Stimulated activated CD4-positive, alpha-beta T cell treated with anti-CD3 and anti-CD28 coated beads, Interleukin-12 subunit alpha, Interleukin-12 subunit beta, amount 100 ng/mL, for 4 hours (primary cell): ENCODE measurements around the gene AP1AR.
A peak's percentile ranks its signal among the peaks of the same experiment; 100 is the strongest.

Experiments
- DNase-seq: peaks from one replicate; pipeline ENCODE4 v3.0.0-alpha.2; 2020

The AP1AR gene

DNA sequence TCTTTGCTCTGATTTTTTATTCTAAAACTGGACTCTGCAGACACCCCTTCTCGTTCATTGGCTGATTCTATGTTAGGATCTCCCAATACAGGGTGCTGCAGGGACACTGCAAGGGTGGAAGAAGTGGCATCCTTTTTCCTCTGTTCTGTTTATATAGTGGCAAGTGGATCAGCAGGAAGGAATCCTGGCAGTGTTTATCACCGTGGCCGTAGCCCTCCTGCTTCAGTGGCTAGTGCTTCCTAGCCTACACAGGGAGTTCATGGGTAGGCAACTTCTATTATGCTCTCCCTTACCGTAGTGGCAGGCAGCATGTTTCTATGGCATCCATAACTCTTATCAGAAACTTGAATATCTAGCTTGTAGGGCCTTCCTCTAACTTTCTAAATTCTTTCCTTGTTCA lies 6.4 kb upstream of the AP1AR start:
- DNase-seq: no peak

GRCh38 chr4:112230879-112231778 lies 458 bp upstream of the AP1AR start:
- peak; percentile 96 for DNase-seq

DNA sequence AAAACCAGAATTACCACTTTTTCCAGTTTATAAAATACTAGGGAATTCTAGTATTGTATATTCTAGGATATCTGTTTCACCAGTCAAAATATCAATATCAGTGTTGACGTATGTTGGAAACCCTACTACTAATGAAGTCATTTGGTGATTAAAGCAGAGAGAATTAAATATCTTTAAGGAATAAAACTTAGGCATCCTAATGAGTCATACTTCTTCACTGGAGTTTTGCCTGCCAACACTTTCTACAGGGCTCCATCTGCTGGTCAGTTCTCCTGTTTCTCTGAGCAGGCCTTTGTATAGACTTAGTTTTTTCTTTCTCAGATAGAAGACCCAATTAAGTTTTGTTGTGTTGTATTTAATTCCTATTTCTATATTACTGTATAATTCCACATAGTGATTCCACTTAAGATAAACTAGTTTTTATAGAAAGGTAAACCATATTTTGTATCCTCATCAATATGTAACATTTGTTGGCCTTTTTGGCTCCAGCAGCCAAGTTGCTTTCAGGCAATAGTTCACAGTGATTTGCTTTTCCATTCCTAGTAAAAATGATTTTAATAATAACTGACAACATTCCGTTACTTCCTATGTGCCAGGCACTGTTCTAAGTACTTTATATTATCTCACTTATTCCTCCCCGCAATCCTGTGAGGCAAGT lies 3.5 kb downstream of the AP1AR start:
- peak; percentile 23 for DNase-seq

DNA sequence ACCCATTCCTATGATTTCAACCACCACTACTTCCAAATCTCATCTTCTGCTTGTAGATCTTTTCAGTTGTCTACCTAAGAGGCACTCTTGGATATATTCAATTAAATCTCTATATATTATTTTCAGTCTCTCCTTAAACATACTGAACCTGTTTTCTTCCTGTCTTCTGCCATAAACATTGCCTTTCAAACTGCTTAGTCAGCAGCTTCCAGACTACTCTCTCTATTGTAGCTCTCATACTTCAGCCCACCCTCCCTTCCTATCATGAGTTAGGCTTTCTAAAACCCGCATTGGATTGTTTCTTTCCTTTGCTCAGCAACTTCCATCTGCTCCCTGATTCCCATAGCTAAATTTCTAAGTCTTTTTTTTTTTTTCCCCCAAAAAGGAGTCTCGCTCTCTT lies 4.5 kb downstream of the AP1AR start:
- no peak for DNase-seq

- no peak for DNase-seq
These were observed 7.2 kb downstream of the AP1AR start for GRCh38 chr4:112238833-112239232.

DNA sequence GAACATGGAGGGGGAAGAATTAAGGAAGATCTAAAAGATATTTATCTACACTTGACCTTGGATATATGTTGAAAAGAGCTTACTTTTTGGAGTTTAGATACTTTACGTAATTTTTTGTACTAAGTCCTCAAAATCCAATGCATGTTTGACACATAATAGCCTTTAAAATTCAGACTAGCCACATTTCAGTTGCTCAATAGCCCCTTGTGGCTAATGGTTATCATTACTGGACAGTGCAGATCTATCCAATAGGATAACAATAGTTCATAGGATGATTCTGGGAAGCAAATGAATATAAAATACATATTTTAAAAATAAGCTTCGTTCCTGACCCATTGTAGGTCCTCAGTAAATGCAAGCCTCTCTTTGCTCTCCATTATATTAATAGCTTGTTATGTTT lies 13.8 kb downstream of the AP1AR start:
- no peak for DNase-seq

DNA sequence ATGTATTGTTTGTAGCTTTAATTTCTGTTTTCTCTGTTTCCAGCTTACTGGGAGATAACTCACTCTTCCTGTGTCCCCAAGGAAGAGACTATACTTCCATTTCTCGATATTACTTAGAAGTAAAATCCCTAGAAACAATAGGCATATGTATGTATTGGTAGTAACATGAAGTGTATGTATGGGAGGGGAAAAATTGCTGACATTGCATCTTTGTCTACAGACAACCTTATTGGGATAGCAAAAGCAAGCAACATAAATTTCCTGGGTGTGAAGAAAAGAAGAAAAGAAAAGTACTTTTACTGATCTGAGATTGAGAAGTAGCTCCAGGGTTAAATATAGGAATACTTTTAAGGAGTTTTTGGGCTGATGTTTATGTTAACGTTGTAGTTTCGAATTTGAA lies 15.4 kb downstream of the AP1AR start:
- DNase-seq: no peak

DNA sequence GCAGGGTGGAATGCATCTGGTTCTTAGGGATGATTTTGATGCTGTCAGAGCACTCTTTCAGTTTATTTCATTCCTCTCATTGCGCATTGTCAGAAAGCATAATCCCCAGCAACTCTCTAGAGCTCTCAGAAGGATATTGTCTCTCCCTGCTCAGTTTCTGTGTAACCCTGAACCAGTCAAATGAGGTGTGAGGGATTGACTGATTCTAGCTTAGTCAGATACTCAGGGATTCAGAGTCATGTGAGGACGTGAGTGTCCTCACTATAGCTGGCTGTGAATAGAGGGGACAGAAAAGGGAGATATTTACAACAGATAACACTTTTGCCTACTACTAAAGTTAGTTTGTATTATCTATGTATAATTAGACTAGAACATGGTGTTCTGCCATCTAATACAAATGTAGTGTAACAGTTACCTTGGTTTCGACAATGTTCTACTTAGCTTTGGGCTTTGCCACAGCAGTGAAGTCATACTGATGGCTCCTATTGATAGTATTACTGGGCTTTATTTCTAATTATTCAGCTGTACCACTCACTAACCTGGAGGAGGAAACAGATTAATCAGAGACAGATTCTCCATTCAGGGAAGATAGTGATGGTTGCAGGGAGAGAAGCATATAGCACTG lies 19.5 kb downstream of the AP1AR start:
- no peak for DNase-seq

DNA sequence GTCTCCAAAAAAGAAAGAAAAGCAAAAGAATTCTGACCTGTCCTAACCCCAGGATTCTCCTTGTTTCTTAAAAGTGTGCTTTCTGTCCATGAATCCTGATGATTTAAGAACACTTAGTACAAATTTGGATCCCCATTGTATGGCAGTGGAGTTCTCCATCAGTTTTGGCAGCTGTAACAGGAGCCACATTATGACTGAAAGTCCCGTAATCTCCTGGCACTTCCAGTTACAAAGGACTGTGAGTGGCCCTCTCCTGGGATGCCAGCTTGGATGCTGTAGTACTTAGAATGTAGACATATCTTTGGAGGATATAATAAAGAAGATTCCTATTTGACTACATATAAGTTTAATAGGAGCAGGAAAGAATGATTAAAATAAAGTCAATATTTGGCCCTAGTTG lies 20.6 kb downstream of the AP1AR start:
- no peak for DNase-seq

- no peak for DNase-seq
These were observed 21.9 kb downstream of the AP1AR start for GRCh38 chr4:112253382-112254000.

- DNase-seq: no peak
These were observed 25.5 kb downstream of the AP1AR start for GRCh38 chr4:112257098-112257497.

GRCh38 chr4:112266823-112267222 lies 35.2 kb downstream of the AP1AR start:
- DNase-seq: no peak

GRCh38 chr4:112270051-112270450 lies 38.5 kb downstream of the AP1AR start:
- DNase-seq: no peak

DNA sequence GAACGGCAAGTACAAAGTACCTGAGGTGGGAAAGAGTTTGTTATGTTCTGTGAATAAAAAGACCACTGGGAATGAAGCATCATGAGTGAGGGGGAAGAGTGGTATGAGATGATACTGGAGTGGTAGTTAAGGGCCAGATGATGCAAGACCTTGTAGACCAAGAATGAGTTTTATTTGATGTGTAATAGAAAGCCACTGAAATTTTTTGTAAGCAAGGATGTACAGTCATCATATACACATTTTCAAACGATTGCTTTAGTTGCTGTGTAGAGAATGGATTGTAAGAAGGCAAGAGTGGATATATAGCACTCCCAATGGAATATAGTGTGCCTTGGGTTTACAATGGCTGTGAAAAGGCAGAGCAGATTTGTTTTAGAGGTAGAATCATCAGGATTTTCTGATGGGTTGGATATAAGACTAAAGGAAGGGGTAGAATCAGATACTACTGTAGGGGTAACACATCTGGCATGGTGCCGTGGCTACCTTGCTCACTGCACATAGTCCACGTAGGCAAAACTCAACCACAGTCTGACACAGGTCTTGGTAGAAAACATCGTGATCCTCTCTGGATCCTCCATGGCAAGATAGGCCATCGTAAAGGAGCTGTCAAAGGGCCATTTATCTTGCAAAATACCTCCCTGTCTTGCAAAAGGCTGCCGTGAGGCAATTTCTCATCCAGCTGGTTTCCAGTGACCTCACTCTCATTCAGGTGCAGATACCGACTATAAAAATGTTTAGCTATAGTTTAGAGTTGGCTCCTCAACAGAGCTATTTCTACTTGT lies 39.2 kb downstream of the AP1AR start:
- no peak for DNase-seq

DNA sequence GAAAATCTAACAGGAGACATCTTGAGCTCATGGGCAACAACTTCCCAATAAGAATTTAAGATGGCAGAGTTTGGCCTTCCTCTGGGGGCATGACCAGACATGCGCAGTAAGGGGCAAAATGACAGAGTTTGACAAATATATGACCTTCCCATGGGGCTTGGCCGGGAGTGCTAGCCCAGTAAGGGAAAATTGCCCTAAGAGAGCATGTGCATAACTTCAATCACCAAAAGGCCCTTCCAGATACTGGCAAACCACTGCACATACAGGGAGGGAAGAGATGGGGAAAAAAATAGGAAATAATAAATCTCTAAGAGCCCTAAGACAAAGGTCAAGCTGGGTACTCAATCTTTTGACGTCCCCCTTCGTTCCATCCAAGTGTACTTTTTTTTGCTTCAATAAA lies 40.7 kb downstream of the AP1AR start:
- no peak for DNase-seq

- no peak for DNase-seq
These were observed 43.4 kb downstream of the AP1AR start for GRCh38 chr4:112274959-112275358.

- no peak for DNase-seq
These were observed 44.5 kb downstream of the AP1AR start for GRCh38 chr4:112276113-112276512.

DNA sequence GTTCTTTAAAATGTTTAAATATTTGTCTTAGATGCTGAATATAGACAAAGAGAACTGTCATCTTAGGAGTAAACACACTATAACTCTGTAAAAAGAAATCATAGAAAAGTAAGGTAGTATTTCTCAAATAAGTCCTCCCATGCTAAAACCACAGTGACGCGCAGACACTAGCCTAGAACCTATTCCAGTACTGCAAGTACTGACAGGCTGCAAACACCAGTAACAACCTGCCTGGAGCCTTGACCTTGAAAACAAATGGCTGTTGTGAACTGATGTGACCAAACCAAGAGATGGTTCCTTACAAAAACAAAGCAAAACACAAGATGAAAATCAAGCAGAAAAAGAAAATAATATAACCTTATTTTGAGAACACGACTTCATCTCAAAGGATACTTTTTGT lies 45.6 kb downstream of the AP1AR start:
- DNase-seq: no peak

DNA sequence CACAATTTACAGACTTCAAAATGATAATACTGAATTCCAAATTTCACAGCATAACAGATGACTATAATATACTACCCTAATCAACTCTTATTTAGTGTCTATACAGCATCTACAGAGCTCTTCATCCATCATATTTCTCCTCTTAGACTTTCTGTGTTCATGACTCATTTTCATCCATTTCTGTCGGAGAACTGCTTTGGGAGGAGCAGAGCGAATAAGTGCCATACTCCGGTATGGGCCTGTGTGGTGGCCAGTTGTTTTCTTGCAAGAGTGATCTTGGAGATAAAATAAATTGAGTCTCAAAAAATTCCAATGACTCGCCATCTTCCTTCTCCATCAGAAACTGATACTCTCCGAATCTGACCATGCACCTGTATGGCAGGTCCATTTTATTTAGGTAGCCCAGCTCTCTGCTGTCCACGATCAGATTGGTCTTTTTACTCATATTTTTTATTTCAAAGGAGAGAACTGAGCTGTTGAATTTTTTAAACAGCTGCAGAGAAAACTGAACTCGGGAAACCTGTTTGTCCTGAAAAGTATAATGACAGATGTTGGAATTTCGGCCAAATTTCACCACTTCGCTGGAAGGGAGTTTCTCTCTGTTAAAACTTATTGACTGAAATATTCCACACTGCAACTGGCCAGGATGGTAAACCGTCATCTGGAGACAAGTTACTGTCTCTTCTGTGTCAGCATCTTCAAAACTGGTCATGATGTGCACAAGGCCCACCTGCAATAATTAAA lies 46.3 kb downstream of the AP1AR start:
- no peak for DNase-seq

DNA sequence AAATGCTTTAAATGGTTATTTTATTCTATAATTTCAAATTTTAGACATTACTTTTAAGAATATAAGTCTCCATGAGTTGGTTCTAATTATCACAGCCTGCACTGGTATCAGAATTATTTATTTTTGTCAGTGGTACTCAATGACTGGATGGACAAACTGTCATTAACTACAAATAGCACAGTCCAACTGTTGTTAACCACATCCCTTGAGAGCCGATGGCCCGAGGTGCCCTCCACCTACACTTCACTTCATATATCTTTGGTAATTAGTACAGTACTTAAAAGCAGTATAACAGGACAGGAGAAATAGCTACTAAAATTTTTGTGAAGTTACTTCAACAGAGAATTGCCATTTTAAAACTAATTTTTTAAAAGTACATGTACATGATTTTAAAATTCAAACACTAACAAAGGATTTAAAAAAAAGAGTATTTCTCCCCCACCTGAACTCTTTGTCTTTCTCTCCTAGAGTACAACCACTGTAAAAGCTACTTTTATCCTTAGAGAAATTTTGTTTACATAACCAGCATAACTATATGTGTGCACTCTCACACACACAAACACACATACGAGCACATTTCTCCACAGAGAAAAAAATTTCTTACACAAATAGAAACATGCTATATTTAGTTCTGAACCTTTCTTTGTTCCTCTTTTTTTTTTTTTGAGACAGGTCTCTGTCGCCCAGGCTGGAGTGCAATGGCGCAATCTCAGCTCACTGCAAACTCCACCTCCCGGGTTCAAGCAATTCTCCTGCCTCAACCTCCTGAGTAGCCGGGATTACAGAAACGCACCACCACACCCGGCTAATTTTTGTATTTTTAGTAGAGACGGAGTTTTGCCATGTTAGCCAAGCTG lies 47.7 kb downstream of the AP1AR start:
- DNase-seq: no peak

DNA sequence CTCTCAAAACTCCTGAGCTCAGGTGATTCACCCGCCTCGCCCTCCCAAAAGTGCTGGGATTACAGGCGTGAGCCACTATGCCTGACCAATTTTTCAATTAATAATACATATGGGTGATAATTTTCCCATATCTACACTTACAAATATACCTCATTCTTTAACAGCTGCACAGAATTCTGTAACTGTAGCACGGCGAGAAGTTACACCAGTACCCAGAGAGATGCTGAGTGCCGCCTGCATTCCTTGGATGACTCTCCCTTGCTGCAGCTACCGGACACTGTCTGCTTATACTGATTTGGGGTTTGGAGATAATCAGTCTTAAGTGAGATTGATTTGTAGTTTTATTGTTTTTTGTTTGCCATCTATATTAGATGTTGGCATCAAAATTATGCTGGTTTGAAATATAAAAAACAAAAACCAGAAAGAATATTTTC lies 48.3 kb downstream of the AP1AR start:
- DNase-seq: no peak
